Fibroblast of pulmonary artery (primary cell): ENCODE results near the gene PTPMT1.
A peak's percentile ranks its signal among the peaks of the same experiment; 100 is the strongest.
"Not testable (repeated sequence)": the region's sequence is repeated elsewhere in the genome, so short reads cannot be mapped to it uniquely, and the experiment has no call there.

Experiments used
- DNase-seq: peaks from one replicate; pipeline ENCODE4 v3.0.0-alpha.2; 2010; ENCODE audit warnings: low read depth
- H3K4me3 ChIP-seq: replicated peaks from 2 replicates; pipeline ENCODE4 v1.5.1; 2011; ENCODE audit warnings: low read depth, mild to moderate bottlenecking, control low read depth, low read length, moderate library complexity
- TF ChIP-seq, protein P1 (sequence below): IDR thresholded peaks from 2 replicates; pipeline ENCODE4 v1.5.1; 2011; ENCODE audit warnings: mild to moderate bottlenecking, control low read depth, low read length, inconsistent platforms; ENCODE audit errors: missing control alignments

The PTPMT1 gene

DNA sequence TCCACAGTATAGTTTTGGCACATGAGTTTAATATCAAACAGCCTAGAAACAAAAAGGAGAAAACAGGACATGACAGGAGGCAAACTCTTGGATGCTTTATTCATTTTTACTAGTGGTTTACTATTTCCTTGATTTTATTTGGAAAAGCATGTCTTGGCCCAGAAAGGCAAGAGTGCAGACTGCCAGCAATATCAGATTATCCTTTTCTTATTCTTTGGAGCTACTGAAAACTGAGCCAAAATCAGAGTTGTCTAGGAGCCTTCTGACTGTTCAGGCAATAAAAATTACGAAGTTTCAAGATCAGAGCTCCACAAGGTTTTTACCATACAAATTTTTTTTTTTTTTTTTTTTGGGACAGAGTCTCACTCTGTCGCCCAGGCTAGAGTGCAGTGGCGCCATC, 28.5 kb upstream of the PTPMT1 start:
- no peak overlapping the region for H3K4me3 ChIP-seq
- no peak for DNase-seq
- TF ChIP-seq, protein P1, sequence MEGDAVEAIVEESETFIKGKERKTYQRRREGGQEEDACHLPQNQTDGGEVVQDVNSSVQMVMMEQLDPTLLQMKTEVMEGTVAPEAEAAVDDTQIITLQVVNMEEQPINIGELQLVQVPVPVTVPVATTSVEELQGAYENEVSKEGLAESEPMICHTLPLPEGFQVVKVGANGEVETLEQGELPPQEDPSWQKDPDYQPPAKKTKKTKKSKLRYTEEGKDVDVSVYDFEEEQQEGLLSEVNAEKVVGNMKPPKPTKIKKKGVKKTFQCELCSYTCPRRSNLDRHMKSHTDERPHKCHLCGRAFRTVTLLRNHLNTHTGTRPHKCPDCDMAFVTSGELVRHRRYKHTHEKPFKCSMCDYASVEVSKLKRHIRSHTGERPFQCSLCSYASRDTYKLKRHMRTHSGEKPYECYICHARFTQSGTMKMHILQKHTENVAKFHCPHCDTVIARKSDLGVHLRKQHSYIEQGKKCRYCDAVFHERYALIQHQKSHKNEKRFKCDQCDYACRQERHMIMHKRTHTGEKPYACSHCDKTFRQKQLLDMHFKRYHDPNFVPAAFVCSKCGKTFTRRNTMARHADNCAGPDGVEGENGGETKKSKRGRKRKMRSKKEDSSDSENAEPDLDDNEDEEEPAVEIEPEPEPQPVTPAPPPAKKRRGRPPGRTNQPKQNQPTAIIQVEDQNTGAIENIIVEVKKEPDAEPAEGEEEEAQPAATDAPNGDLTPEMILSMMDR = no peak

- TF ChIP-seq, protein P1 = no peak
- no peak overlapping the region for H3K4me3 ChIP-seq
- DNase-seq = peak; percentile 33
Observed at GRCh38 chr11:47538741-47539565, 26.4 kb upstream of the PTPMT1 start.

GRCh38 chr11:47539681-47540039, 25.7 kb upstream of the PTPMT1 start:
- DNase-seq = no peak
- TF ChIP-seq, protein P1 = no peak
- no peak overlapping the region for H3K4me3 ChIP-seq

- H3K4me3 ChIP-seq = no peak overlapping the region
- DNase-seq = no peak
- TF ChIP-seq, protein P1 = no peak
Observed at GRCh38 chr11:47541070-47541469, 24.3 kb upstream of the PTPMT1 start.

DNA sequence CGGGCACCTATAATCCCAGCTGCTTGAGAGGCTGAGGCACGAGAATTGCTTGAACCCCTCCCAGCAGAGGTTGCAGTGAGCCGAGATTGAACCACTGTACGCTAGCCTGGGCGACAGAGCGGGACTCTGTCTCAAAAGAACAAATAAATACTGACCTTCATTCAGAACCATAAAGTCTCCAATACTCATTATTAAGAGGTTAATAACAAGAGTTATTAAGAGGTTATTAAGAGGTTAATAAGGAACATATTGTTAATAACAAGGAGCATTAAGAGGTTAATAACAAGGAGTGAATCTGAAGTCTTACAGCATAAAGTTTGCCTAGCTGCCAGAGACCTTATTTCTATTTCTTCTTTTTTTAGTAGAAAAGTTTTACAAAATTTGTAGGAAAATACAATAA, 20.1 kb upstream of the PTPMT1 start:
- TF ChIP-seq, protein P1 = no peak
- no peak overlapping the region for H3K4me3 ChIP-seq
- DNase-seq = no peak

GRCh38 chr11:47546274-47546673, 19.1 kb upstream of the PTPMT1 start:
- not testable (repeated sequence) for DNase-seq, H3K4me3 ChIP-seq

- H3K4me3 ChIP-seq = no peak overlapping the region
- TF ChIP-seq, protein P1 = no peak
- no peak for DNase-seq
Observed at GRCh38 chr11:47550288-47551047, 14.9 kb upstream of the PTPMT1 start.
